PC-3 (cell line): ENCODE data around the gene ARFGAP3. TPM values are rescaled to one million over a fixed set of nuclear protein-coding genes. Genes with fewer than 3 reads are reported as not detected.

Experiments
- ATAC-seq: fragments of 200-7000 bp; cut with Tn5 transposase; 2 replicates; pipeline ENCODE4 v1.9.1; 2020; ENCODE audit warnings: mild to moderate bottlenecking, moderate library complexity
- BruUV-seq: library from RNA; stranded (reverse); fragments of 400-500 nt; replicated peaks from 2 replicates; lab custom pipeline; 2021; lab: Mats Ljungman, UMichigan
- CTCF ChIA-PET: fragments of 300-600 bp; sonication (Branson Sonifier 250); formaldehyde crosslinking; loops from one replicate; lab custom pipeline; 2022; ENCODE audit warnings: antibody characterized with exemption; lab: Charles Lee
- POLR2A ChIA-PET: fragments of 300-600 bp; sonication (Branson Sonifier 250); formaldehyde crosslinking; loops from one replicate; lab custom pipeline; 2022; ENCODE audit warnings: antibody characterized with exemption; ENCODE audit not compliant: unreplicated experiment; lab: Charles Lee
- DNase-seq: peaks from one replicate; pipeline ENCODE4 v3.0.0-alpha.2; 2015
- H2AFZ ChIP-seq: fragments of 300-600 bp; sonication (generic); 2 replicates; pipeline ENCODE4 v1.6.0; 2016; ENCODE audit warnings: antibody characterized with exemption, low read length
- H3F3A ChIP-seq: fragments of 300-600 bp; sonication (generic); one replicate; pipeline ENCODE4 v1.6.0; 2017; ENCODE audit warnings: antibody characterized with exemption, low read length, control low read depth, mild to moderate bottlenecking; ENCODE audit not compliant: unreplicated experiment
- H3K27ac ChIP-seq: fragments of 300-600 bp; sonication (generic); 2 replicates; pipeline ENCODE4 v1.5.1; 2016; ENCODE audit warnings: mild to moderate bottlenecking, low read length
- H3K27me3 ChIP-seq: fragments of 300-600 bp; sonication (generic); 2 replicates; pipeline ENCODE4 v1.6.1; 2016; ENCODE audit warnings: low read length, mixed read lengths
- H3K36me3 ChIP-seq: fragments of 300-600 bp; sonication (generic); 2 replicates; pipeline ENCODE4 v1.6.1; 2016; ENCODE audit warnings: low read depth, mixed run types, low read length, mixed read lengths
- H3K4me1 ChIP-seq: fragments of 300-600 bp; sonication (generic); 2 replicates; pipeline ENCODE4 v1.5.1; 2016; ENCODE audit warnings: low read length; ENCODE audit not compliant: insufficient read depth
- H3K4me2 ChIP-seq: fragments of 300-600 bp; sonication (generic); 2 replicates; pipeline ENCODE4 v1.6.0; 2016; ENCODE audit warnings: low read length
- H3K4me3 ChIP-seq: fragments of 300-600 bp; sonication (generic); 2 replicates; pipeline ENCODE4 v1.5.1; 2016; ENCODE audit warnings: mild to moderate bottlenecking, low read length, mixed read lengths
- H3K79me2 ChIP-seq: fragments of 300-600 bp; sonication (generic); 2 replicates; pipeline ENCODE4 v1.6.1; 2017; ENCODE audit warnings: low read length, mixed read lengths
- H3K9ac ChIP-seq: fragments of 300-600 bp; sonication (generic); 2 replicates; pipeline ENCODE4 v1.6.0; 2016; ENCODE audit warnings: mild to moderate bottlenecking, low read length
- H3K9me2 ChIP-seq: fragments of 300-600 bp; sonication (generic); replicated peaks from 2 replicates; pipeline ENCODE4 v1.6.1; 2016; ENCODE audit warnings: mixed run types, low read length, mixed read lengths
- H3K9me3 ChIP-seq: fragments of 300-600 bp; sonication (generic); 2 replicates; pipeline ENCODE4 v1.6.1; 2016; ENCODE audit warnings: low read length, mixed read lengths
- H4K20me1 ChIP-seq: fragments of 300-600 bp; sonication (generic); 2 replicates; pipeline ENCODE4 v1.6.1; 2016; ENCODE audit warnings: low read length, mixed read lengths
- EZH2 ChIP-seq: fragments of 300-600 bp; sonication (generic); IDR thresholded peaks from one replicate; pipeline ENCODE4 v1.6.1; 2017; ENCODE audit warnings: antibody characterized with exemption, mild to moderate bottlenecking, low read length; ENCODE audit not compliant: unreplicated experiment
- EZH2phosphoT487 ChIP-seq: fragments of 300-600 bp; sonication (generic); IDR thresholded peaks from 2 replicates; pipeline ENCODE4 v1.6.1; 2018; ENCODE audit warnings: mild to moderate bottlenecking, antibody characterized with exemption, low read length, borderline replicate concordance
- intact Hi-C: fragments of 100-400 bp; cut with micrococcal nuclease; formaldehyde crosslinking; loops from 2 replicates; pipeline ENCODE4 v1.9.0; 2023
- total RNA-seq: library from RNA; depleted of rRNA; stranded (reverse); fragments of >200 nt; gene quantifications from 2 replicates; pipeline ENCODE4 v1.2.3, GENCODE V29; 2014
- TF ChIP-seq, protein P1 (sequence below): fragments of 300-600 bp; sonication (generic); conservative IDR thresholded peaks from 2 replicates; pipeline ENCODE4 v1.5.1; 2017; ENCODE audit warnings: antibody characterized with exemption, low read depth, mild to moderate bottlenecking, low read length

Gene ARFGAP3
- total RNA-seq, 1 experiment from 2014 or later: 19.2 TPM

DNA sequence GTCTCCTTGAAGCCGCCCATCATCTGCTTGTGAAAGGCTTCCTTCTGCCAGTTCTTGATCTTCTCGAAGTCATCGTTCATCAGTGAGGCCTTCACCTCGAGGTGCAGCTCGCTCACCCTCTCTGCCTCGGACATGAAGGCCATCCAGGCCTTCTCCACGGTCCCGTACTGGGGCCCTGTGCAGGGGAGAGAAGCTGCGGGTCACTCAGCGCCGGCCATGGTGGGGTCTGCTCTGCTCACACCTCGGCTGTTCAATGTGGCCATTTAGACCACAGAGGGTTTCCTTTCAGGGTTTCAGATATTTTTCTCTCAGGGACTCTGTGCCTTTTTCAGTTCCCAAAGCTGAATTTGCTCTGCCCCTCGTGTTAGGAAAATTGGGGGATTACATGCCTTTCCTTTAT lies 33.9 kb upstream of the ARFGAP3 start:
- Histone ChIP-seq H3K36me3 (no peaks in the 10 kb centered on the region; the same call in 1 of the 2 replicates), H3K4me2 (no peak overlapping the region), H2AFZ (no peak overlapping the region), H4K20me1 (no peaks in the 10 kb centered on the region), H3K4me3 (no peak overlapping the region), H3K9ac (no peak overlapping the region), H3K9me2 (no peaks in the 10 kb centered on the region), H3K9me3 (no peaks in the 10 kb centered on the region), H3K4me1 (no peaks in the 10 kb centered on the region), H3K79me2 (no peaks in the 10 kb centered on the region), H3K27ac (no peak overlapping the region), H3F3A (no peaks in the 10 kb centered on the region), H3K27me3 (no peaks in the 10 kb centered on the region)
- intact Hi-C loops: no loop called here
- ATAC-seq (no peak), DNase-seq (no peak)
- POLR2A ChIA-PET: no interaction called here
- TF ChIP-seq EZH2phosphoT487 (no peak), EZH2 (no peak)
- TF ChIP-seq, protein P1, sequence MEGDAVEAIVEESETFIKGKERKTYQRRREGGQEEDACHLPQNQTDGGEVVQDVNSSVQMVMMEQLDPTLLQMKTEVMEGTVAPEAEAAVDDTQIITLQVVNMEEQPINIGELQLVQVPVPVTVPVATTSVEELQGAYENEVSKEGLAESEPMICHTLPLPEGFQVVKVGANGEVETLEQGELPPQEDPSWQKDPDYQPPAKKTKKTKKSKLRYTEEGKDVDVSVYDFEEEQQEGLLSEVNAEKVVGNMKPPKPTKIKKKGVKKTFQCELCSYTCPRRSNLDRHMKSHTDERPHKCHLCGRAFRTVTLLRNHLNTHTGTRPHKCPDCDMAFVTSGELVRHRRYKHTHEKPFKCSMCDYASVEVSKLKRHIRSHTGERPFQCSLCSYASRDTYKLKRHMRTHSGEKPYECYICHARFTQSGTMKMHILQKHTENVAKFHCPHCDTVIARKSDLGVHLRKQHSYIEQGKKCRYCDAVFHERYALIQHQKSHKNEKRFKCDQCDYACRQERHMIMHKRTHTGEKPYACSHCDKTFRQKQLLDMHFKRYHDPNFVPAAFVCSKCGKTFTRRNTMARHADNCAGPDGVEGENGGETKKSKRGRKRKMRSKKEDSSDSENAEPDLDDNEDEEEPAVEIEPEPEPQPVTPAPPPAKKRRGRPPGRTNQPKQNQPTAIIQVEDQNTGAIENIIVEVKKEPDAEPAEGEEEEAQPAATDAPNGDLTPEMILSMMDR: no peak
- CTCF ChIA-PET: no interaction called here
- BruUV-seq: no TSS peak

DNA sequence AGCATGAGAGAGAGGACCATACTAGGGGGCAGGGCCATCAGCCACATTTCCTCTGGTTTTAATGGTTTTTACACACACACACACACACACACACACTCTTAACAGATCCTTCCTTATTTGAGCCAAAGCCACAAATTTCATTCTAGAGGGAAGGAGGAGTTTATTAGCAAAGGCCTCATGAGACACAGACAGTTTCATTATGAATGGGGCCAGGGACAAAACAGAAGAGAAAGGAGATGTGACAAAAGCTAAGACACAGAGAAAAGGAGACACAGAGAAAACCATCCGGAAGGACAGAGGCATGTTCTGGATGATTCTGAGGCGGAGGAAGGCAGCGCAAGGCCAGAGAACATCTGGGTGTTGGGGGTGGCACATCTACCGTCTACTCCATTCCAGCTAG lies 32.2 kb upstream of the ARFGAP3 start:
- Histone ChIP-seq H3K9me2 (no peaks in the 10 kb centered on the region), H3K36me3 (no peaks in the 10 kb centered on the region; the same call in 1 of the 2 replicates), H2AFZ (no peak overlapping the region), H3K27ac (no peak overlapping the region), H3K4me1 (no peaks in the 10 kb centered on the region), H3K4me2 (no peak overlapping the region), H3K9me3 (no peaks in the 10 kb centered on the region), H3K27me3 (no peaks in the 10 kb centered on the region), H3F3A (no peaks in the 10 kb centered on the region), H3K79me2 (no peaks in the 10 kb centered on the region), H4K20me1 (no peaks in the 10 kb centered on the region), H3K9ac (no peak overlapping the region), H3K4me3 (no peak overlapping the region)
- TF ChIP-seq EZH2phosphoT487 (no peak), EZH2 (no peak)
- TF ChIP-seq, protein P1: no peak
- CTCF ChIA-PET: no interaction called here
- intact Hi-C loops: no loop called here
- POLR2A ChIA-PET: no interaction called here
- DNase-seq (no peak), ATAC-seq (no peak)
- BruUV-seq: no TSS peak

DNA sequence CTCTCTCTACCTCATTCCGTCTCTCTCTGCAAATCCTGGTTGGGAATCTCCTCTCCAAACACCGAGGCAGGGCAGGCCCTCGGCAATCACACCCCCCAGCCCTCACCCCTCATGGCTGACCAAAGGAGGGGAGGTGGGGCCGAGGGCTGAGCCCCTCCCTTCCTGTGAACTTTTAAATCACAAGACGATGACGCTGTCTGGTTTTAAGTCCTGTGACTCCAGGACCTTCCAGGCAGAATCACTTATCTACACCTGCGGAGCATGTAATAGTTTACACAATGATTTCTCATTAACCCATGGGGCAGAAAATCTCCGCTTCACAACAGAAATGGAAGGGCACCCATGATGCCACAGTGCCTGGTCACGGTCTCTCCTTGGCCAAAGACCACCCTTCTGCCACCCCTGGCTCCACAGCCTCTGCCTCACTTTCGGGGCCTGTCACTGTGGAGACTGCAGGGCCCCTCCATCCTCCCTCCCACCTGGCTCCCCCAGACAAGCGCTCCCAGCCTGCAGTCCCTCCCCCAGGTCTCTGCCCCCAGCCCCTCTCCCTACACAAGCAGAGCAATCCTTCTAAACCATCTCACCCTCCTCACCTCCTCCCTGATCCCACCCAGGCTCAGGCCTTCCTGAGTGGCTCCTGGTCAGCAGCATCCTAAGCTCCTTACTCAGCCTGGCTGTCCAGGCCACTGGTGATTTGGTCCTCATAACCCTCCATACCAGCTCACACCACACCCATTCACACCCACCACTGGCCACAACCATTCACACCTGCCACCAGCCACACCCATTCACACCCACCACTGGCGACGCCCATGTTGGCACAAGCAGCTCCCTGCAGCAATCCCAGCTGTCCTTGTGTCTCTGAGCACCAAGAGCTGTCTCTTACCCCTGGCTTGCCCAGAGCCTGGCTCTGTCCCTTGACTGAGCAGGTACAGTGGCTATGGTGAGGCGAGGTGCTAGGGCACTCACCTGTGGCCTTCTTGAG lies 30.7 kb upstream of the ARFGAP3 start:
- ATAC-seq (no peak; the same call in 1 of the 2 replicates), DNase-seq (no peak)
- Histone ChIP-seq H3K9me3 (no peaks in the 10 kb centered on the region), H3K4me3 (no peak overlapping the region), H3K4me2 (no peak overlapping the region), H3F3A (no peaks in the 10 kb centered on the region), H3K79me2 (no peaks in the 10 kb centered on the region), H3K27me3 (no peaks in the 10 kb centered on the region), H3K9ac (no peak overlapping the region), H3K4me1 (no peaks in the 10 kb centered on the region), H2AFZ (no peak overlapping the region), H3K36me3 (no peaks in the 10 kb centered on the region; the same call in 1 of the 2 replicates), H4K20me1 (no peaks in the 10 kb centered on the region), H3K27ac (no peak overlapping the region), H3K9me2 (no peaks in the 10 kb centered on the region)
- intact Hi-C loops: no loop called here
- ChIA-PET POLR2A (no interaction called here), CTCF (no interaction called here)
- no peak for TF ChIP-seq EZH2
- TF ChIP-seq EZH2phosphoT487: no peak
- TF ChIP-seq, protein P1: no peak
- BruUV-seq: no TSS peak
